Stomach (tissue), 4 donors: ENCODE results near the gene RFC1.

Source experiments
- CTCF ChIP-seq, 7 experiments: fragments of 450-650 bp in 4 of 7; fragments of 200-600 bp in 3 of 7; sonication (generic) in 3 of 7; IDR thresholded peaks; one replicate each; pipeline ENCODE4 v1.5.1; 2016 to 2019; ENCODE audit warnings: antibody characterized with exemption in 7 of 7, control low read depth in 2 of 7, mild to moderate bottlenecking in 1 of 7
- POLR2A ChIP-seq, 4 donors: fragments of 450-650 bp; IDR thresholded peaks; one replicate each; pipeline ENCODE4 v1.6.1; 2016; ENCODE audit warnings: antibody characterized with exemption in 4 of 4, control low read depth in 2 of 4, mild to moderate bottlenecking in 1 of 4, moderate library complexity in 1 of 4
- POLR2AphosphoS5 ChIP-seq, 3 donors: sonication (generic); formaldehyde crosslinking; IDR thresholded peaks; one replicate each; pipeline ENCODE4 v1.6.1; 2016; ENCODE audit warnings: antibody characterized with exemption in 3 of 3

DNA sequence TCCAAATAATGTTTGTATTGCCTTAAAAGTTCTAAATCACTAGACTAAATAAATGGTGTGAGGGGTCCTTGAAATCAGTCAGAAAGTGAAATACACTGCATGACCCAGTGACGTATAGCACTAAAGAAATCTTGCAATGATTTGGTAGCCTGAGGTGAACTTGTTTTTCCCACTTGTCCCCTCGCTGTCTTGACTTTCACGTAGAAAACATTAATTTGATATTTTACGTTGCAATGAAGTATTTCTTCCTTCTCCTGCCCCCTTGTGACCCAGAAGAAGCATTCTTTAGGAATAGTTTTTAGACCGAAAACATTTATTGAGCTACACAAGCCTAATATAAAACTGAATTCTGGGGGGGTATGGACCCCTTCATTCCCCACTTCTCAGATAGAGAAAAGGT, 44.3 kb upstream of the RFC1 start:
- TF ChIP-seq POLR2AphosphoS5 (IDR thresholded peaks at IDR 0.05) (no peak), CTCF (IDR thresholded peaks at IDR 0.05) (no peak), POLR2A (IDR thresholded peaks at IDR 0.05) (no peak)
